GM21619 (cell line): ENCODE measurements around the gene P2RY8.
"Not testable (repeated sequence)": the region's sequence is repeated elsewhere in the genome, so short reads cannot be mapped to it uniquely, and the experiment has no call there.

ENCODE experiments used
- ATAC-seq: cut with Tn5 transposase; IDR thresholded peaks from one replicate; pipeline ENCODE4 v1.9.1; 2021; ENCODE audit not compliant: unreplicated experiment

P2RY8 gene

GRCh38 chrX:1466232-1466661 lies 70.7 kb downstream of the P2RY8 start:
- ATAC-seq: no peak

- no peak for ATAC-seq
Observed at GRCh38 chrX:1465286-1466231, 71.4 kb downstream of the P2RY8 start.

- no peak for ATAC-seq
Observed at GRCh38 chrX:1464971-1465285, 72.1 kb downstream of the P2RY8 start.

- ATAC-seq: no peak
Observed at GRCh38 chrX:1464041-1464970, 72.7 kb downstream of the P2RY8 start.

GRCh38 chrX:1463581-1463980 lies 73.4 kb downstream of the P2RY8 start:
- no peak for ATAC-seq

GRCh38 chrX:1462596-1463251 lies 74.3 kb downstream of the P2RY8 start:
- no peak for ATAC-seq

- ATAC-seq: no peak
Observed at GRCh38 chrX:1462110-1462509, 74.9 kb downstream of the P2RY8 start.

GRCh38 chrX:1455948-1456280 lies 81.1 kb downstream of the P2RY8 start:
- no peak for ATAC-seq

GRCh38 chrX:1453951-1454785 lies 82.8 kb downstream of the P2RY8 start:
- peak; percentile 29 for ATAC-seq

GRCh38 chrX:1453395-1453783 lies 83.6 kb downstream of the P2RY8 start:
- ATAC-seq: peak; percentile 31

- ATAC-seq: peak; percentile 64
Observed at GRCh38 chrX:1452516-1453394, 84.2 kb downstream of the P2RY8 start, which contains the start of gene ASMTL. TSS of gene ASMTL (minus strand) at chrX:1452909. CDS start at chrX:1452840, 69 bp downstream.

GRCh38 chrX:1451661-1452515 lies 85.1 kb downstream of the P2RY8 start:
- ATAC-seq: no peak

GRCh38 chrX:1451251-1451660 lies 85.7 kb downstream of the P2RY8 start:
- no peak for ATAC-seq

- ATAC-seq: no peak
Observed at GRCh38 chrX:1450361-1451161, 86.4 kb downstream of the P2RY8 start.

- no peak for ATAC-seq
Observed at GRCh38 chrX:1449823-1450149, 87.2 kb downstream of the P2RY8 start.

GRCh38 chrX:1449036-1449822 lies 87.8 kb downstream of the P2RY8 start:
- ATAC-seq: no peak

GRCh38 chrX:1448573-1449001 lies 88.4 kb downstream of the P2RY8 start:
- not testable (repeated sequence) for ATAC-seq
